OCI-LY3 (cell line): ENCODE data around the gene TENT4B.

Source experiments
- H2AFZ ChIP-seq: fragments of 200-600, 300-600 bp; shearing (Covaris generic); 2 replicates; pipeline ENCODE4 v1.6.0; 2014; ENCODE audit warnings: antibody characterized with exemption, low read depth, low read length
- H3K27ac ChIP-seq: fragments of 200-600, 300-600 bp; sonication (generic); 2 replicates; pipeline ENCODE4 v1.5.1; 2014; ENCODE audit warnings: mild to moderate bottlenecking, low read length, moderate library complexity, mixed read lengths
- H3K27me3 ChIP-seq: fragments of 200-600, 300-600 bp; sonication (generic); 2 replicates; pipeline ENCODE4 v1.6.1; 2014; ENCODE audit warnings: low read depth, low read length, mixed read lengths
- H3K36me3 ChIP-seq: fragments of 200-600, 300-600 bp; sonication (generic); replicated peaks from 2 replicates; pipeline ENCODE3; 2014; ENCODE audit warnings: low read depth, low read length, mixed read lengths
- H3K4me1 ChIP-seq: fragments of 300-600, 200-600 bp; sonication (generic); 2 replicates; pipeline ENCODE4 v1.6.1; 2014; ENCODE audit warnings: low read length, mixed read lengths
- H3K4me2 ChIP-seq: fragments of 200-600, 300-600 bp; sonication (generic); 2 replicates; pipeline ENCODE4 v1.6.1; 2014; ENCODE audit warnings: low read length, mixed read lengths
- H3K4me3 ChIP-seq: fragments of 300-600, 200-600 bp; sonication (generic); 2 replicates; pipeline ENCODE4 v1.5.1; 2014; ENCODE audit warnings: antibody characterized with exemption, mild to moderate bottlenecking, low read length, moderate library complexity
- H3K79me2 ChIP-seq: fragments of 300-600, 200-600 bp; shearing (Covaris generic); 2 replicates; pipeline ENCODE4 v1.6.1; 2014; ENCODE audit warnings: mild to moderate bottlenecking, low read length, mixed read lengths
- H3K9ac ChIP-seq: fragments of 300-600, 200-600 bp; shearing (Covaris generic); 2 replicates; pipeline ENCODE4 v1.6.0; 2014; ENCODE audit warnings: mild to moderate bottlenecking, low read length, moderate library complexity
- H3K9me3 ChIP-seq: fragments of 200-600, 300-600 bp; shearing (Covaris generic); 2 replicates; pipeline ENCODE4 v1.6.1; 2014; ENCODE audit warnings: low read length, mixed read lengths; ENCODE audit not compliant: insufficient read depth
- H4K20me1 ChIP-seq: fragments of 200-600, 300-600 bp; sonication (generic); 2 replicates; pipeline ENCODE4 v1.6.1; 2016; ENCODE audit warnings: low read length, mixed read lengths; ENCODE audit not compliant: insufficient read depth
- CTCF ChIP-seq: fragments of 200-600, 300-600 bp; sonication (generic); IDR thresholded peaks from 2 replicates; pipeline ENCODE4 v1.5.1; 2014; ENCODE audit warnings: antibody characterized with exemption, low read length, low read depth
- EZH2phosphoT487 ChIP-seq: fragments of 200-600 bp; shearing (Covaris generic); IDR thresholded peaks from 2 replicates; pipeline ENCODE4 v1.6.1; 2018; ENCODE audit warnings: antibody characterized with exemption, mixed run types, low read depth

The TENT4B gene

GRCh38 chr16:50252874-50253513, 99.9 kb downstream of the TENT4B start:
- H3K9ac ChIP-seq: no peak overlapping the region
- H3K4me2 ChIP-seq: no peak overlapping the region
- TF ChIP-seq CTCF: no peak

GRCh38 chr16:50253514-50253910, 100.4 kb downstream of the TENT4B start:
- H3K27ac ChIP-seq: no peak overlapping the region
- peaks cover 5% of the 10 kb centered on the region; the same call in 1 of the 2 replicates for H3K4me1 ChIP-seq
- H3K36me3 ChIP-seq: no peaks in the 10 kb centered on the region
- no peak overlapping the region for H3K4me3 ChIP-seq
- no peak overlapping the region for H2AFZ ChIP-seq
- H3K9me3 ChIP-seq: no peaks in the 10 kb centered on the region
- TF ChIP-seq CTCF (no peak), EZH2phosphoT487 (no peak)
- no peak overlapping the region for H3K4me2 ChIP-seq
- H3K9ac ChIP-seq: no peak overlapping the region
- H4K20me1 ChIP-seq: no peaks in the 10 kb centered on the region
- no peaks in the 10 kb centered on the region for H3K27me3 ChIP-seq
- H3K79me2 ChIP-seq: no peaks in the 10 kb centered on the region

More at GRCh38 chr16:50252874-50253513, 99.9 kb downstream of the TENT4B start:
- Histone ChIP-seq H3K4me3 (no peak overlapping the region), H4K20me1 (no peaks in the 10 kb centered on the region), H3K4me1 (peaks cover 5% of the 10 kb centered on the region; the same call in 1 of the 2 replicates), H3K36me3 (no peaks in the 10 kb centered on the region), H3K9me3 (no peaks in the 10 kb centered on the region), H3K79me2 (no peaks in the 10 kb centered on the region), H3K27me3 (no peaks in the 10 kb centered on the region), H3K27ac (no peak overlapping the region), H2AFZ (no peak overlapping the region)

GRCh38 chr16:50254072-50254471, 101.0 kb downstream of the TENT4B start:
- H3K4me2 ChIP-seq: no peak overlapping the region
- H4K20me1 ChIP-seq: no peaks in the 10 kb centered on the region
- H3K9me3 ChIP-seq: no peaks in the 10 kb centered on the region
- no peaks in the 10 kb centered on the region for H3K27me3 ChIP-seq
- H3K79me2 ChIP-seq: no peaks in the 10 kb centered on the region
- H3K4me1 ChIP-seq: peaks cover 5% of the 10 kb centered on the region; the same call in 1 of the 2 replicates
- H3K36me3 ChIP-seq: no peaks in the 10 kb centered on the region
- H3K9ac ChIP-seq: no peak overlapping the region
- no peak overlapping the region for H3K4me3 ChIP-seq
- H3K27ac ChIP-seq: no peak overlapping the region
- no peak overlapping the region for H2AFZ ChIP-seq
- TF ChIP-seq EZH2phosphoT487: no peak
- TF ChIP-seq CTCF: no peak

DNA sequence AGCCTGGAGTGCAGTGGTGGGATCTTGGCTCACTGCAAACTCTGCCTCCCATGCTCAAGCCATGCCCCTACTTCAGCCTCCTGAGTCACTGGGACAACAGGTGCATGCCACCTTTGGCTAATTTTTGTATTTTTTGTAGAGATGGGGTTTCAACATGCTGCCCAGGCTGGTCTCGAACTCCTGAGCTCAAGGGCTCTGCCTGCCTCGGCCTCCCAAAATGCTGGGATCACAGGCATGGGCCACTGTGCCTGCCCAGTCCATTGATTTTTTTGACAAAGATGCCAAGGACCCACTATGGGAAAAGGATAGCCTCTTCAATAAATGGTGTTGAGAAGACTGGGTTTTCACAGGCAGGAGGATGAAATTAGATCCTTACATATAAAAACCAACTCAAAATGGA, 102.4 kb downstream of the TENT4B start:
- Histone ChIP-seq H3K4me3 (no peak overlapping the region), H3K4me1 (peaks cover 5% of the 10 kb centered on the region; the same call in 1 of the 2 replicates), H2AFZ (no peak overlapping the region), H4K20me1 (no peaks in the 10 kb centered on the region), H3K9ac (no peak overlapping the region), H3K27ac (no peak overlapping the region), H3K4me2 (no peak overlapping the region), H3K79me2 (no peaks in the 10 kb centered on the region), H3K27me3 (no peaks in the 10 kb centered on the region), H3K9me3 (no peaks in the 10 kb centered on the region), H3K36me3 (no peaks in the 10 kb centered on the region)
- TF ChIP-seq CTCF (no peak), EZH2phosphoT487 (no peak)
